IMR-90 (cell line): ENCODE results near the gene IFTAP. TPM values are rescaled to one million over a fixed set of nuclear protein-coding genes. Genes with fewer than 3 reads are reported as not detected.

Experiments used
- ATAC-seq: fragments of 200-7000 bp; cut with Tn5 transposase; 2 replicates; pipeline ENCODE4 v1.9.1; 2020; ENCODE audit warnings: low read depth, mild to moderate bottlenecking, moderate library complexity
- BruUV-seq: library from RNA; stranded (reverse); fragments of 400-500 nt; replicated peaks from 2 replicates; lab custom pipeline; 2021; lab: Mats Ljungman, UMichigan
- CTCF ChIA-PET: fragments of 300-600 bp; formaldehyde crosslinking; extraction: SDS; loops from one replicate; lab custom pipeline; 2021; ENCODE audit warnings: antibody characterized with exemption; lab: Yijun Ruan, JAX
- POLR2A ChIA-PET: fragments of 300-600 bp; sonication (Branson Sonifier 250); formaldehyde crosslinking; loops from one replicate; lab custom pipeline; 2022; ENCODE audit warnings: antibody characterized with exemption; ENCODE audit not compliant: unreplicated experiment; lab: Charles Lee
- DNase-seq: peaks from one replicate; pipeline ENCODE4 v3.0.0; 2013
- H2AFZ ChIP-seq: replicated peaks from 2 replicates; pipeline ENCODE3; 2013; ENCODE audit warnings: low read length, mild to moderate bottlenecking; ENCODE audit not compliant: poor library complexity
- H2AK5ac ChIP-seq: 2 replicates; pipeline ENCODE4 v1.6.1; 2013; ENCODE audit warnings: low read depth, low read length, inconsistent platforms
- H2AK9ac ChIP-seq: replicated peaks from 2 replicates; pipeline ENCODE3; 2013; ENCODE audit warnings: mild to moderate bottlenecking, low read depth, low read length, moderate library complexity; ENCODE audit not compliant: poor library complexity
- H2BK120ac ChIP-seq: 2 replicates; pipeline ENCODE4 v1.6.1; 2013; ENCODE audit warnings: low read depth, low read length, inconsistent platforms
- H2BK15ac ChIP-seq: 3 replicates; pipeline ENCODE4 v1.6.1; 2013; ENCODE audit warnings: low read depth, low read length, inconsistent platforms
- H2BK20ac ChIP-seq: 2 replicates; pipeline ENCODE4 v1.6.1; 2013; ENCODE audit warnings: low read depth, mild to moderate bottlenecking, inconsistent platforms, low read length, moderate library complexity
- H2BK5ac ChIP-seq: 2 replicates; pipeline ENCODE4 v1.6.1; 2013; ENCODE audit warnings: mild to moderate bottlenecking, low read depth, low read length, inconsistent platforms; ENCODE audit not compliant: poor library complexity, severe bottlenecking
- H3K14ac ChIP-seq: replicated peaks from 2 replicates; pipeline ENCODE4 v1.6.1; 2013; ENCODE audit warnings: low read depth, low read length, inconsistent platforms
- H3K18ac ChIP-seq: 2 replicates; pipeline ENCODE4 v1.6.1; 2013; ENCODE audit warnings: low read depth, low read length, control low read depth
- H3K23ac ChIP-seq: 2 replicates; pipeline ENCODE4 v1.6.1; 2013; ENCODE audit warnings: low read depth, low read length, inconsistent platforms
- H3K27ac ChIP-seq: 2 replicates; pipeline ENCODE4 v1.5.1; 2013; ENCODE audit warnings: mild to moderate bottlenecking, control low read depth, low read length; ENCODE audit not compliant: insufficient read depth
- H3K27me3 ChIP-seq: 2 replicates; pipeline ENCODE4 v1.6.1; 2013; ENCODE audit warnings: low read length; ENCODE audit not compliant: control insufficient read depth, insufficient read depth
- H3K36me3 ChIP-seq: 2 replicates; pipeline ENCODE4 v1.6.1; 2013; ENCODE audit warnings: low read length, mixed read lengths; ENCODE audit not compliant: control insufficient read depth, insufficient read depth
- H3K4ac ChIP-seq: 2 replicates; pipeline ENCODE4 v1.6.1; 2013; ENCODE audit warnings: low read depth, low read length, inconsistent platforms
- H3K4me1 ChIP-seq: 2 replicates; pipeline ENCODE4 v1.6.1; 2013; ENCODE audit warnings: low read length, mixed read lengths; ENCODE audit not compliant: control insufficient read depth, insufficient read depth
- H3K4me2 ChIP-seq: 2 replicates; pipeline ENCODE4 v1.6.1; 2013; ENCODE audit warnings: low read depth, mild to moderate bottlenecking, control low read depth, low read length, moderate library complexity
- H3K4me3 ChIP-seq: 2 replicates; pipeline ENCODE4 v1.5.1; 2013; ENCODE audit warnings: low read depth, mild to moderate bottlenecking, control low read depth, low read length, moderate library complexity; ENCODE audit not compliant: insufficient read depth
- H3K56ac ChIP-seq: 2 replicates; pipeline ENCODE4 v1.6.1; 2013; ENCODE audit warnings: low read length, inconsistent platforms; ENCODE audit not compliant: insufficient read depth; ENCODE audit errors: extremely low read depth
- H3K79me1 ChIP-seq, 2 experiments: 2 replicates each; pipeline ENCODE4 v1.6.1; 2013; ENCODE audit warnings: low read length in 2 of 2, inconsistent platforms in 1 of 2, low read depth in 1 of 2
- H3K9ac ChIP-seq: 2 replicates; pipeline ENCODE4 v1.6.1; 2013; ENCODE audit warnings: low read depth, low read length, control low read depth
- H3K9me1 ChIP-seq: 2 replicates; pipeline ENCODE4 v1.6.1; 2013; ENCODE audit warnings: low read length, inconsistent platforms; ENCODE audit not compliant: insufficient read depth
- H3K9me3 ChIP-seq: 2 replicates; pipeline ENCODE4 v1.6.1; 2013; ENCODE audit warnings: low read length; ENCODE audit not compliant: control insufficient read depth, insufficient read depth
- H4K20me1 ChIP-seq: 2 replicates; pipeline ENCODE4 v1.6.1; 2013; ENCODE audit warnings: low read length, inconsistent platforms; ENCODE audit not compliant: insufficient read depth
- H4K5ac ChIP-seq: 2 replicates; pipeline ENCODE4 v1.6.1; 2013; ENCODE audit warnings: mild to moderate bottlenecking, low read depth, low read length, control low read depth
- H4K8ac ChIP-seq, 2 experiments: 2 replicates each; pipeline ENCODE4 v1.6.1; 2013; ENCODE audit warnings: low read depth in 2 of 2, low read length in 2 of 2, control low read depth in 1 of 2, inconsistent platforms in 1 of 2
- H4K91ac ChIP-seq: 2 replicates; pipeline ENCODE4 v1.6.1; 2013; ENCODE audit warnings: low read depth, low read length, inconsistent platforms; ENCODE audit not compliant: insufficient read depth
- BHLHE40 ChIP-seq: fragments of 150-350 bp; IDR thresholded peaks from 2 replicates; pipeline ENCODE4 v1.6.1; 2016; ENCODE audit warnings: mild to moderate bottlenecking, low read depth, low read length
- CEBPB ChIP-seq: IDR thresholded peaks from 2 replicates; pipeline ENCODE4 v1.6.1; 2012; ENCODE audit warnings: low read depth, low read length, improper control_type of control experiment
- CHD1 ChIP-seq: IDR thresholded peaks from 2 replicates; pipeline ENCODE4 v1.6.1; 2012; ENCODE audit warnings: low read depth, low read length, improper control_type of control experiment
- FOS ChIP-seq: fragments of 150-350 bp; IDR thresholded peaks from 2 replicates; pipeline ENCODE4 v1.6.1; 2016; ENCODE audit warnings: low read depth, low read length
- MAFK ChIP-seq: IDR thresholded peaks from 2 replicates; pipeline ENCODE4 v1.6.1; 2012; ENCODE audit warnings: low read depth, low read length, improper control_type of control experiment
- MAZ ChIP-seq: IDR thresholded peaks from 2 replicates; pipeline ENCODE4 v1.6.1; 2012; ENCODE audit warnings: low read depth, mild to moderate bottlenecking, low read length, improper control_type of control experiment, moderate library complexity, borderline replicate concordance
- MXI1 ChIP-seq: IDR thresholded peaks from 2 replicates; pipeline ENCODE4 v1.6.1; 2012; ENCODE audit warnings: low read depth, mild to moderate bottlenecking, low read length, moderate library complexity, borderline replicate concordance
- NFE2L2 ChIP-seq: fragments of 150-350 bp; IDR thresholded peaks from 2 replicates; pipeline ENCODE4 v1.6.1; 2016; ENCODE audit warnings: low read depth, mild to moderate bottlenecking, low read length
- POLR2A ChIP-seq: IDR thresholded peaks from 2 replicates; pipeline ENCODE4 v1.6.1; 2012; ENCODE audit warnings: mild to moderate bottlenecking, low read depth, low read length
- RAD21 ChIP-seq: IDR thresholded peaks from 2 replicates; pipeline ENCODE4 v1.6.1; 2012; ENCODE audit warnings: low read length, improper control_type of control experiment
- RCOR1 ChIP-seq: IDR thresholded peaks from 2 replicates; pipeline ENCODE4 v1.6.1; 2012; ENCODE audit warnings: mild to moderate bottlenecking, low read length, improper control_type of control experiment; ENCODE audit not compliant: insufficient replicate concordance
- RFX5 ChIP-seq: IDR thresholded peaks from 2 replicates; pipeline ENCODE4 v1.8.0; 2012; ENCODE audit warnings: low read depth, mild to moderate bottlenecking, low read length, moderate library complexity
- SMC3 ChIP-seq: fragments of 150-350 bp; IDR thresholded peaks from 2 replicates; pipeline ENCODE4 v1.6.1; 2016; ENCODE audit warnings: low read depth, mild to moderate bottlenecking, antibody characterized with exemption, low read length, moderate library complexity
- WGBS, 2 experiments: methylation state at CpG; one replicate each; pipeline versions ENCODE4 v1.1.5 to v1.1.7; 2013; ENCODE audit warnings: missing lambda C conversion rate in 2 of 2; ENCODE audit not compliant: insufficient read length in 1 of 2; ENCODE audit errors: extremely low coverage in 2 of 2; 5-methylcytosine and 5-hydroxymethylcytosine counted together
- dilution Hi-C: fragments of 300-500 bp; cut with HindIII; formaldehyde crosslinking; loops from one replicate; pipeline ENCODE4 v1.14.3; 2018; ENCODE audit warnings: low sequenced_read_pairs; ENCODE audit not compliant: unreplicated experiment
- in situ Hi-C: fragments of 300-500 bp; cut with MboI; formaldehyde crosslinking; loops from 3 replicates; pipeline ENCODE4 v1.14.3; 2019; ENCODE audit warnings: low sequenced_read_pairs, inconsistent platforms, mixed read lengths
- intact Hi-C: fragments of 100-400 bp; cut with micrococcal nuclease; formaldehyde crosslinking; loops from 2 replicates; pipeline ENCODE4 v1.10.0; 2022
- polyA plus RNA-seq, 3 experiments: library from polyadenylated mRNA; depleted of rRNA; stranded (reverse); fragments of >200 nt; gene quantifications; 2 replicates each; pipeline ENCODE4 v1.2.3, GENCODE V29; 2012; ENCODE audit warnings: low replicate concordance in 1 of 3
- total RNA-seq: library from RNA; depleted of rRNA; stranded (reverse); fragments of >200 nt; gene quantifications from 2 replicates; pipeline ENCODE4 v1.2.3, GENCODE V29; 2012
- TF ChIP-seq, protein P1 (sequence below): conservative IDR thresholded peaks from 2 replicates; pipeline ENCODE4 v1.5.1; 2012; ENCODE audit warnings: mild to moderate bottlenecking, low read depth, low read length, improper control_type of control experiment
- TF ChIP-seq, protein P2 (sequence below): fragments of 150-350 bp; IDR thresholded peaks from 2 replicates; pipeline ENCODE4 v1.6.1; 2016; ENCODE audit warnings: low read depth, mild to moderate bottlenecking, low read length, moderate library complexity, borderline replicate concordance
- TF ChIP-seq, protein P3 (sequence below): fragments of 150-350 bp; IDR thresholded peaks from 2 replicates; pipeline ENCODE4 v1.6.1; 2017; ENCODE audit warnings: mild to moderate bottlenecking, antibody characterized with exemption, low read length, low read depth

IFTAP gene
- total and polyA plus RNA-seq, 2 of the 4 experiments (the other 2 are of a cell fraction), result 15.8 to 28.5 TPM

DNA sequence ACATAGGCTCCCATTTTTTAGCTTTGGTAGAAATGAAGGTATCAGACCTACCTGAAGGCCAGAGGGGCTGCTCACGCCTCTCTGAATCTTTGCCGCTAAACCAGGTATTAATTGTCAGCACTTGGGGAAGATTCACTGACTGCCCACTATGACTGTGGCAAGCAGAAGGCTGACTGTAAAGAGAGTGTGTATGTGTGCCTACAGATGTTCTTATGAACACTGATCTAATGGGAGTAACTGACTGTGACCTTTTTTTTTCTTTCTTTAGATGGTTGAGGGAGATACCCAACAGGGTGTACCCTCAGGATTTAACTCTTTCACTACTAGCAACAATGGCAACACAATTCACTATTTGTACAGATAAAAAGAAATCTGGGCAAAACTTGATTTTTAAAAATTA lies 3.7 kb downstream of the IFTAP start, which contains the start of gene RAG2:
TSS of gene RAG2 (minus strand) at position 186 of the 400 bp plus-strand sequence. CDS start 4,068 bp downstream, outside the sequence.
- Histone ChIP-seq H3K27me3 (no peaks in the 10 kb centered on the region), H2AFZ (no peak within 1 kb of the TSS), H2AK5ac (no peak within 1 kb of the TSS), H4K5ac (no peak within 1 kb of the TSS), H3K4me3 (no peak within 1 kb of the TSS), H3K9ac (no peak within 1 kb of the TSS), H2BK120ac (no peak within 1 kb of the TSS), H3K56ac (no peak within 1 kb of the TSS), H4K91ac (no peak within 1 kb of the TSS), H3K9me3 (no peaks in the 10 kb centered on the region), H3K23ac (no peak within 1 kb of the TSS), H2BK5ac (no peak within 1 kb of the TSS), H3K14ac (no peak within 1 kb of the TSS), H2BK20ac (no peak within 1 kb of the TSS), H3K9me1 (no peaks in the 10 kb centered on the region), H3K27ac (no peak within 1 kb of the TSS), H2AK9ac (no peak within 1 kb of the TSS), H3K36me3 (no peaks in the 10 kb centered on the region), H3K4me1 (no peaks in the 10 kb centered on the region), H3K18ac (no peak within 1 kb of the TSS), H3K4ac (no peak within 1 kb of the TSS), H4K8ac (no peak within 1 kb of the TSS), H2BK15ac (no peak within 1 kb of the TSS), H4K20me1 (no peaks in the 10 kb centered on the region), H3K79me1 (0 out of 4 replicates have a peak, but pooled peaks cover 0 to 5% of the 10 kb centered on the region in 2 experiments), H3K4me2 (no peak within 1 kb of the TSS)
- BruUV-seq, result no TSS peak
- ChIA-PET CTCF (no interaction called here), POLR2A (no interaction called here)
- no CpG with 5 or more reads among the region's 2 CpGs for WGBS, 2 experiments
- no peak for TF ChIP-seq SMC3
- TF ChIP-seq CEBPB, result no peak
- no peak for TF ChIP-seq CHD1
- TF ChIP-seq MAFK, result no peak
- TF ChIP-seq, protein P1, sequence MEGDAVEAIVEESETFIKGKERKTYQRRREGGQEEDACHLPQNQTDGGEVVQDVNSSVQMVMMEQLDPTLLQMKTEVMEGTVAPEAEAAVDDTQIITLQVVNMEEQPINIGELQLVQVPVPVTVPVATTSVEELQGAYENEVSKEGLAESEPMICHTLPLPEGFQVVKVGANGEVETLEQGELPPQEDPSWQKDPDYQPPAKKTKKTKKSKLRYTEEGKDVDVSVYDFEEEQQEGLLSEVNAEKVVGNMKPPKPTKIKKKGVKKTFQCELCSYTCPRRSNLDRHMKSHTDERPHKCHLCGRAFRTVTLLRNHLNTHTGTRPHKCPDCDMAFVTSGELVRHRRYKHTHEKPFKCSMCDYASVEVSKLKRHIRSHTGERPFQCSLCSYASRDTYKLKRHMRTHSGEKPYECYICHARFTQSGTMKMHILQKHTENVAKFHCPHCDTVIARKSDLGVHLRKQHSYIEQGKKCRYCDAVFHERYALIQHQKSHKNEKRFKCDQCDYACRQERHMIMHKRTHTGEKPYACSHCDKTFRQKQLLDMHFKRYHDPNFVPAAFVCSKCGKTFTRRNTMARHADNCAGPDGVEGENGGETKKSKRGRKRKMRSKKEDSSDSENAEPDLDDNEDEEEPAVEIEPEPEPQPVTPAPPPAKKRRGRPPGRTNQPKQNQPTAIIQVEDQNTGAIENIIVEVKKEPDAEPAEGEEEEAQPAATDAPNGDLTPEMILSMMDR, result no peak
- TF ChIP-seq MXI1, result no peak
- no peak for TF ChIP-seq RCOR1
- TF ChIP-seq BHLHE40, result no peak
- no peak for TF ChIP-seq MAZ
- TF ChIP-seq POLR2A, result no peak
- TF ChIP-seq NFE2L2, result no peak
- TF ChIP-seq RFX5, result no peak
- no peak for TF ChIP-seq RAD21
- TF ChIP-seq, protein P2, sequence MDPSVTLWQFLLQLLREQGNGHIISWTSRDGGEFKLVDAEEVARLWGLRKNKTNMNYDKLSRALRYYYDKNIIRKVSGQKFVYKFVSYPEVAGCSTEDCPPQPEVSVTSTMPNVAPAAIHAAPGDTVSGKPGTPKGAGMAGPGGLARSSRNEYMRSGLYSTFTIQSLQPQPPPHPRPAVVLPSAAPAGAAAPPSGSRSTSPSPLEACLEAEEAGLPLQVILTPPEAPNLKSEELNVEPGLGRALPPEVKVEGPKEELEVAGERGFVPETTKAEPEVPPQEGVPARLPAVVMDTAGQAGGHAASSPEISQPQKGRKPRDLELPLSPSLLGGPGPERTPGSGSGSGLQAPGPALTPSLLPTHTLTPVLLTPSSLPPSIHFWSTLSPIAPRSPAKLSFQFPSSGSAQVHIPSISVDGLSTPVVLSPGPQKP, result no peak
- TF ChIP-seq, protein P3, sequence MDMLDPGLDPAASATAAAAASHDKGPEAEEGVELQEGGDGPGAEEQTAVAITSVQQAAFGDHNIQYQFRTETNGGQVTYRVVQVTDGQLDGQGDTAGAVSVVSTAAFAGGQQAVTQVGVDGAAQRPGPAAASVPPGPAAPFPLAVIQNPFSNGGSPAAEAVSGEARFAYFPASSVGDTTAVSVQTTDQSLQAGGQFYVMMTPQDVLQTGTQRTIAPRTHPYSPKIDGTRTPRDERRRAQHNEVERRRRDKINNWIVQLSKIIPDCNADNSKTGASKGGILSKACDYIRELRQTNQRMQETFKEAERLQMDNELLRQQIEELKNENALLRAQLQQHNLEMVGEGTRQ, result no peak
- no peak for TF ChIP-seq FOS
- intact Hi-C loops, result no loop called here
- ATAC-seq (no peak), DNase-seq (no peak)
- dilution Hi-C loops, result no loop called here
- in situ Hi-C loops, result no loop called here
